GM19438 (cell line): ENCODE results near the gene MIEF1.

Experiments used
- ATAC-seq: cut with Tn5 transposase; IDR thresholded peaks from one replicate; pipeline ENCODE4 v1.9.1; 2021; ENCODE audit warnings: low read depth; ENCODE audit not compliant: unreplicated experiment

The MIEF1 gene

GRCh38 chr22:39527481-39527961 is 25.4 kb downstream of the MIEF1 start:
- no peak for ATAC-seq

GRCh38 chr22:39528080-39528661 is 26.1 kb downstream of the MIEF1 start:
- ATAC-seq: no peak

- no peak for ATAC-seq
Measured at GRCh38 chr22:39528681-39529486, 26.8 kb downstream of the MIEF1 start.

- no peak for ATAC-seq
Measured at GRCh38 chr22:39529487-39529851, 27.4 kb downstream of the MIEF1 start.

- no peak for ATAC-seq
Measured at GRCh38 chr22:39530116-39530515, 28.0 kb downstream of the MIEF1 start.

- ATAC-seq: no peak
Measured at GRCh38 chr22:39530692-39531331, 28.7 kb downstream of the MIEF1 start.

- ATAC-seq: peak; percentile 65
Measured at GRCh38 chr22:39532215-39533073, 30.4 kb downstream of the MIEF1 start, which contains the start of gene RPS19BP1. RPS19BP1 (minus strand) TSS chr22:39532748; CDS start chr22:39532738, 10 bp downstream.

- no peak for ATAC-seq
Measured at GRCh38 chr22:39534092-39534506, 32.0 kb downstream of the MIEF1 start.

GRCh38 chr22:39534591-39535356 is 32.7 kb downstream of the MIEF1 start:
- ATAC-seq: no peak

GRCh38 chr22:39535357-39535725 is 33.3 kb downstream of the MIEF1 start:
- no peak for ATAC-seq

GRCh38 chr22:39535831-39536449 is 33.9 kb downstream of the MIEF1 start:
- no peak for ATAC-seq

- no peak for ATAC-seq
Measured at GRCh38 chr22:39536711-39537110, 34.6 kb downstream of the MIEF1 start.

GRCh38 chr22:39537975-39538374 is 35.9 kb downstream of the MIEF1 start:
- ATAC-seq: no peak

GRCh38 chr22:39543095-39543494 is 41.0 kb downstream of the MIEF1 start:
- ATAC-seq: no peak

- no peak for ATAC-seq
Measured at GRCh38 chr22:39545386-39546365, 43.6 kb downstream of the MIEF1 start.

GRCh38 chr22:39546889-39547586 is 44.9 kb downstream of the MIEF1 start:
- ATAC-seq: no peak

GRCh38 chr22:39547587-39547947 is 45.5 kb downstream of the MIEF1 start:
- ATAC-seq: no peak

GRCh38 chr22:39553429-39553828 is 51.3 kb downstream of the MIEF1 start:
- ATAC-seq: no peak
